Chondrocyte (in vitro differentiated cells): ENCODE measurements around the gene GJC1. TPM values are rescaled to one million over a fixed set of nuclear protein-coding genes. Genes with fewer than 3 reads are reported as not detected.
A peak's percentile ranks its signal among the peaks of the same experiment; 100 is the strongest.

Experiments used
- DNase-seq: peaks from one replicate; pipeline ENCODE4 v3.0.0; 2021; ENCODE audit warnings: mixed read lengths, low spot score
- H3K27ac Mint-ChIP-seq: one replicate; pipeline ENCODE4 v1.8.0; 2021; ENCODE audit warnings: mild to moderate bottlenecking, moderate library complexity, mixed read lengths; ENCODE audit not compliant: unreplicated experiment
- H3K27me3 Mint-ChIP-seq: 2 replicates; pipeline ENCODE4 v1.8.0; 2021; ENCODE audit warnings: low read depth, mixed read lengths
- H3K36me3 Mint-ChIP-seq: 2 replicates; pipeline ENCODE4 v1.8.0; 2021; ENCODE audit warnings: low read depth, mixed read lengths
- H3K4me1 Mint-ChIP-seq: 2 replicates; pipeline ENCODE4 v1.8.0; 2021; ENCODE audit warnings: low read depth, mild to moderate bottlenecking, mixed read lengths
- H3K4me3 Mint-ChIP-seq: one replicate; pipeline ENCODE4 v1.8.0; 2021; ENCODE audit warnings: mild to moderate bottlenecking, moderate library complexity, mixed read lengths; ENCODE audit not compliant: unreplicated experiment
- H3K9me3 Mint-ChIP-seq: 2 replicates; pipeline ENCODE4 v1.8.0; 2021; ENCODE audit warnings: low read depth, mixed read lengths
- CTCF ChIP-seq: fragments of 200-600 bp; sonication (generic); IDR thresholded peaks from 2 replicates; pipeline ENCODE4 v1.5.0; 2021; ENCODE audit warnings: antibody characterized with exemption, mild to moderate bottlenecking, moderate library complexity
- total RNA-seq: library from RNA; stranded (reverse); gene quantifications from 3 replicates; pipeline ENCODE4 v1.2.1, GENCODE V29; 2021

The GJC1 gene
- total RNA-seq, 1 donor from 2014 or later, result 50.5 TPM

- no peaks in the 10 kb centered on the region for H3K9me3 Mint-ChIP-seq
- DNase-seq, result peak; percentile 86
- H3K27ac Mint-ChIP-seq, result no peak overlapping the region
- peaks cover 3% of the 10 kb centered on the region for H3K27me3 Mint-ChIP-seq
- no peak overlapping the region for H3K4me3 Mint-ChIP-seq
- no peak for TF ChIP-seq CTCF
- peaks cover 14% of the 10 kb centered on the region for H3K4me1 Mint-ChIP-seq
- H3K36me3 Mint-ChIP-seq, result no peaks in the 10 kb centered on the region
These were observed 52.4 kb downstream of the GJC1 start for GRCh38 chr17:44777394-44778348.

GRCh38 chr17:44776628-44777393 lies 53.3 kb downstream of the GJC1 start:
- no peak overlapping the region for H3K4me3 Mint-ChIP-seq
- H3K9me3 Mint-ChIP-seq, result no peaks in the 10 kb centered on the region
- H3K27ac Mint-ChIP-seq, result no peak overlapping the region
- H3K4me1 Mint-ChIP-seq, result peaks cover 14% of the 10 kb centered on the region
- H3K27me3 Mint-ChIP-seq, result peaks cover 3% of the 10 kb centered on the region
- no peak for TF ChIP-seq CTCF
- no peaks in the 10 kb centered on the region for H3K36me3 Mint-ChIP-seq
- peak; percentile 73 for DNase-seq

GRCh38 chr17:44775838-44776621 lies 54.1 kb downstream of the GJC1 start:
- peaks cover 14% of the 10 kb centered on the region for H3K4me1 Mint-ChIP-seq
- no peak for TF ChIP-seq CTCF
- peaks cover 3% of the 10 kb centered on the region for H3K27me3 Mint-ChIP-seq
- H3K36me3 Mint-ChIP-seq, result no peaks in the 10 kb centered on the region
- peak; percentile 86 for DNase-seq
- peak overlapping the region; percentile 59 for H3K27ac Mint-ChIP-seq
- no peaks in the 10 kb centered on the region for H3K9me3 Mint-ChIP-seq
- peak overlapping the region; percentile 83 for H3K4me3 Mint-ChIP-seq

GRCh38 chr17:44775136-44775837 lies 54.8 kb downstream of the GJC1 start:
- H3K27ac Mint-ChIP-seq, result peak overlapping the region; percentile 59
- TF ChIP-seq CTCF, result peak; percentile 43
- no peaks in the 10 kb centered on the region for H3K9me3 Mint-ChIP-seq
- peak; percentile 98 for DNase-seq
- peaks cover 14% of the 10 kb centered on the region for H3K4me1 Mint-ChIP-seq
- no peaks in the 10 kb centered on the region for H3K36me3 Mint-ChIP-seq
- H3K27me3 Mint-ChIP-seq, result peaks cover 3% of the 10 kb centered on the region
- peak overlapping the region; percentile 83 for H3K4me3 Mint-ChIP-seq
